ENCODE measurements around the gene MT1H. TPM values are rescaled to one million over a fixed set of nuclear protein-coding genes. Genes with fewer than 3 reads are reported as not detected.

The MT1H gene
- total and polyA plus RNA-seq, 4 donors: 4.4 to 1,775 (median 938) TPM

- DNase-seq (ENCODE audit: low spot score): no peak
- Histone ChIP-seq H3K4me1 (ENCODE audit: control insufficient read depth in 4 of 4, insufficient read depth in 4 of 4, low read length in 3 of 4) (peaks cover 0 to 10% (median 2%) of the 10 kb centered on the region in 4 donors), H3K27ac (ENCODE audit: low read depth in 1 of 2, low read length in 2 of 2) (no peak overlapping the region), H3K4me3 (ENCODE audit: low read depth in 1 of 3, low read length in 3 of 3) (no peak overlapping the region), H3K27me3 (ENCODE audit: control insufficient read depth in 4 of 4, insufficient read depth in 4 of 4, low read length in 3 of 4) (no peaks in the 10 kb centered on the region), H3K9ac (ENCODE audit: low read depth in 1 of 2, low read length in 2 of 2) (no peak overlapping the region), H3K9me3 (ENCODE audit: control insufficient read depth in 4 of 4, low read length in 3 of 4) (no peaks in the 10 kb centered on the region), H3K36me3 (ENCODE audit: control insufficient read depth in 4 of 4, insufficient read depth in 3 of 4, low read depth in 1 of 4, low read length in 3 of 4) (no peaks in the 10 kb centered on the region)
- TF ChIP-seq SP1 (IDR thresholded peaks at IDR 0.05) (no peak), RAD21 (IDR thresholded peaks at IDR 0.05) (no peak), RXRA (IDR thresholded peaks at IDR 0.05) (no peak)
- TF ChIP-seq, protein P1, sequence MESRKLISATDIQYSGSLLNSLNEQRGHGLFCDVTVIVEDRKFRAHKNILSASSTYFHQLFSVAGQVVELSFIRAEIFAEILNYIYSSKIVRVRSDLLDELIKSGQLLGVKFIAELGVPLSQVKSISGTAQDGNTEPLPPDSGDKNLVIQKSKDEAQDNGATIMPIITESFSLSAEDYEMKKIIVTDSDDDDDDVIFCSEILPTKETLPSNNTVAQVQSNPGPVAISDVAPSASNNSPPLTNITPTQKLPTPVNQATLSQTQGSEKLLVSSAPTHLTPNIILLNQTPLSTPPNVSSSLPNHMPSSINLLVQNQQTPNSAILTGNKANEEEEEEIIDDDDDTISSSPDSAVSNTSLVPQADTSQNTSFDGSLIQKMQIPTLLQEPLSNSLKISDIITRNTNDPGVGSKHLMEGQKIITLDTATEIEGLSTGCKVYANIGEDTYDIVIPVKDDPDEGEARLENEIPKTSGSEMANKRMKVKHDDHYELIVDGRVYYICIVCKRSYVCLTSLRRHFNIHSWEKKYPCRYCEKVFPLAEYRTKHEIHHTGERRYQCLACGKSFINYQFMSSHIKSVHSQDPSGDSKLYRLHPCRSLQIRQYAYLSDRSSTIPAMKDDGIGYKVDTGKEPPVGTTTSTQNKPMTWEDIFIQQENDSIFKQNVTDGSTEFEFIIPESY (IDR thresholded peaks at IDR 0.05): no peak
- WGBS: 96% methylated on average over 7 of the region's 7 CpGs
These were observed 17.1 kb downstream of the MT1H start for GRCh38 chr16:56686758-56687157.

DNA sequence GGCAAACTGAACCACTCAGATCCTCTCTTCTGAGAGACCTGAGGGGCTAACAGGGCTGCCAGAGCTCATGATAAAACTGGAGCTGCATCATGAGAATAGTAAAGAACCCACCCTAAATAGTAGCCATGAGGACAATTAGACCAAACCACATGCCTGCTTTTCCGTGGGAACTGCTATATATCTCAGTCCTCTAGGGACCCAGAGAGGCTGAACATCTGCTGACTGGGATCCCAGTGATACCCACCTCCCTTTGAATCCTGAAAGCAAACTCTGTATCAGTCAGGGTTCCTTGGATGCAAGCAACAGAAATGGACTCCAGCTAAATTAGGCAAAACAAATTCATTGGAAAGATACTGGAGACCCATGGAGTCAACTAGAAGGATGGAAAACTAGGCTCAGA lies 19.1 kb downstream of the MT1H start:
- Histone ChIP-seq H3K4me3 (ENCODE audit: low read depth in 1 of 3, low read length in 3 of 3) (no peak overlapping the region), H3K9me3 (ENCODE audit: control insufficient read depth in 4 of 4, low read length in 3 of 4) (no peaks in the 10 kb centered on the region), H3K9ac (ENCODE audit: low read depth in 1 of 2, low read length in 2 of 2) (no peak overlapping the region), H3K27me3 (ENCODE audit: control insufficient read depth in 4 of 4, insufficient read depth in 4 of 4, low read length in 3 of 4) (no peaks in the 10 kb centered on the region), H3K4me1 (ENCODE audit: control insufficient read depth in 4 of 4, insufficient read depth in 4 of 4, low read length in 3 of 4) (peaks cover 0 to 2% (median 0%) of the 10 kb centered on the region in 4 donors), H3K27ac (ENCODE audit: low read depth in 1 of 2, low read length in 2 of 2) (no peak overlapping the region), H3K36me3 (ENCODE audit: control insufficient read depth in 4 of 4, insufficient read depth in 3 of 4, low read depth in 1 of 4, low read length in 3 of 4) (no peaks in the 10 kb centered on the region)
- DNase-seq (ENCODE audit: low spot score): no peak
- TF ChIP-seq RAD21 (IDR thresholded peaks at IDR 0.05) (no peak), RXRA (IDR thresholded peaks at IDR 0.05) (no peak), HNF4G (IDR thresholded peaks at IDR 0.05) (no peak), CTCF (IDR thresholded peaks at IDR 0.05; ENCODE audit: low read depth, low read length, missing input control) (no peak), FOXA2 (IDR thresholded peaks at IDR 0.05) (no peak), TAF1 (conservative IDR thresholded peaks at IDR 0.05) (no peak), YY1 (IDR thresholded peaks at IDR 0.05) (no peak), FOXA1 (IDR thresholded peaks at IDR 0.05) (no peak), ATF3 (IDR thresholded peaks at IDR 0.05) (no peak), JUND (IDR thresholded peaks at IDR 0.05) (no peak), EGR1 (IDR thresholded peaks at IDR 0.05; ENCODE audit: low read depth in 2 of 2) (no peak), SP1 (IDR thresholded peaks at IDR 0.05) (no peak)
- TF ChIP-seq, protein P1 (IDR thresholded peaks at IDR 0.05): no peak
- WGBS: 70% methylated on average over 1 of the region's 1 CpG
